GM12892 (cell line): ENCODE data around the gene MUC6.

Experiments used
- POLR2A ChIP-seq: IDR thresholded peaks from 2 replicates; pipeline ENCODE4 v1.6.1; 2011; ENCODE audit warnings: low read depth, low read length, control low read depth
- POLR2AphosphoS5 ChIP-seq: IDR thresholded peaks from 2 replicates; pipeline ENCODE4 v1.6.1; 2011; ENCODE audit warnings: low read depth, low read length, control low read depth
- TAF1 ChIP-seq: IDR thresholded peaks from 2 replicates; pipeline ENCODE4 v1.6.1; 2011; ENCODE audit warnings: low read depth, mild to moderate bottlenecking, control low read depth, low read length, borderline replicate concordance

- TF ChIP-seq POLR2AphosphoS5 (no peak), POLR2A (no peak), TAF1 (no peak)
These were observed 67.7 kb downstream of the MUC6 start for GRCh38 chr11:968822-969221.
